ENCODE data around the gene SLC8A3. TPM values are rescaled to one million over a fixed set of nuclear protein-coding genes. Genes with fewer than 3 reads are reported as not detected.

The SLC8A3 gene
- total RNA-seq, 4 donors from 2014 or later = 0.34 to 1.6 (median 0.73) TPM

GRCh38 chr14:69996216-69996615 lies 192.5 kb downstream of the SLC8A3 start:
- intact Hi-C loops (cut with DNase I; ENCODE audit: low total_unique reads) = no loop called here
- H3K4me3 ChIP-seq (ENCODE audit: low read depth, poor library complexity, severe bottlenecking) = no peak overlapping the region
- no peak for TF ChIP-seq POLR2A (IDR thresholded peaks at IDR 0.05)
- TF ChIP-seq, protein P1, sequence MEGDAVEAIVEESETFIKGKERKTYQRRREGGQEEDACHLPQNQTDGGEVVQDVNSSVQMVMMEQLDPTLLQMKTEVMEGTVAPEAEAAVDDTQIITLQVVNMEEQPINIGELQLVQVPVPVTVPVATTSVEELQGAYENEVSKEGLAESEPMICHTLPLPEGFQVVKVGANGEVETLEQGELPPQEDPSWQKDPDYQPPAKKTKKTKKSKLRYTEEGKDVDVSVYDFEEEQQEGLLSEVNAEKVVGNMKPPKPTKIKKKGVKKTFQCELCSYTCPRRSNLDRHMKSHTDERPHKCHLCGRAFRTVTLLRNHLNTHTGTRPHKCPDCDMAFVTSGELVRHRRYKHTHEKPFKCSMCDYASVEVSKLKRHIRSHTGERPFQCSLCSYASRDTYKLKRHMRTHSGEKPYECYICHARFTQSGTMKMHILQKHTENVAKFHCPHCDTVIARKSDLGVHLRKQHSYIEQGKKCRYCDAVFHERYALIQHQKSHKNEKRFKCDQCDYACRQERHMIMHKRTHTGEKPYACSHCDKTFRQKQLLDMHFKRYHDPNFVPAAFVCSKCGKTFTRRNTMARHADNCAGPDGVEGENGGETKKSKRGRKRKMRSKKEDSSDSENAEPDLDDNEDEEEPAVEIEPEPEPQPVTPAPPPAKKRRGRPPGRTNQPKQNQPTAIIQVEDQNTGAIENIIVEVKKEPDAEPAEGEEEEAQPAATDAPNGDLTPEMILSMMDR (IDR thresholded peaks at IDR 0.05) = no peak
- DNase-seq (ENCODE audit: low spot score in 2 of 2) = no peak
- WGBS, 2 donors = 93 to 97% methylated on average over 1 of the region's 1 CpG

Other genes starting within 250 kb of the SLC8A3 start
- gene COX16, start 170.7 kb upstream of the SLC8A3 start, total RNA-seq = 10 to 100 TPM; 22.0 to 45.5 (median 28.9) TPM
- gene SYNJ2BP, start 228.1 kb upstream of the SLC8A3 start, total RNA-seq = 10 to 100 TPM in 2 of 4 donors, 1 to 10 TPM in 2; 5.9 to 14.5 (median 10.5) TPM